IMR-90 (cell line): Measurements from ENCODE around the gene VGF. TPM values are rescaled to one million over a fixed set of nuclear protein-coding genes. Genes with fewer than 3 reads are reported as not detected.

ENCODE experiments used
- polyA plus RNA-seq, 3 experiments: library from polyadenylated mRNA; depleted of rRNA; stranded (reverse); fragments of >200 nt; gene quantifications; 2 replicates each; pipeline ENCODE4 v1.2.3, GENCODE V29; 2012; ENCODE audit warnings: low replicate concordance in 1 of 3
- total RNA-seq: library from RNA; depleted of rRNA; stranded (reverse); fragments of >200 nt; gene quantifications from 2 replicates; pipeline ENCODE4 v1.2.3, GENCODE V29; 2012
- TF ChIP-seq, protein P1 (sequence below): conservative IDR thresholded peaks from 2 replicates; pipeline ENCODE4 v1.5.1; 2012; ENCODE audit warnings: mild to moderate bottlenecking, low read depth, low read length, improper control_type of control experiment

VGF gene
- total and polyA plus RNA-seq, 2 of the 4 experiments (the other 2 are of a cell fraction), result 0.18 to 0.50 TPM

- TF ChIP-seq, protein P1, sequence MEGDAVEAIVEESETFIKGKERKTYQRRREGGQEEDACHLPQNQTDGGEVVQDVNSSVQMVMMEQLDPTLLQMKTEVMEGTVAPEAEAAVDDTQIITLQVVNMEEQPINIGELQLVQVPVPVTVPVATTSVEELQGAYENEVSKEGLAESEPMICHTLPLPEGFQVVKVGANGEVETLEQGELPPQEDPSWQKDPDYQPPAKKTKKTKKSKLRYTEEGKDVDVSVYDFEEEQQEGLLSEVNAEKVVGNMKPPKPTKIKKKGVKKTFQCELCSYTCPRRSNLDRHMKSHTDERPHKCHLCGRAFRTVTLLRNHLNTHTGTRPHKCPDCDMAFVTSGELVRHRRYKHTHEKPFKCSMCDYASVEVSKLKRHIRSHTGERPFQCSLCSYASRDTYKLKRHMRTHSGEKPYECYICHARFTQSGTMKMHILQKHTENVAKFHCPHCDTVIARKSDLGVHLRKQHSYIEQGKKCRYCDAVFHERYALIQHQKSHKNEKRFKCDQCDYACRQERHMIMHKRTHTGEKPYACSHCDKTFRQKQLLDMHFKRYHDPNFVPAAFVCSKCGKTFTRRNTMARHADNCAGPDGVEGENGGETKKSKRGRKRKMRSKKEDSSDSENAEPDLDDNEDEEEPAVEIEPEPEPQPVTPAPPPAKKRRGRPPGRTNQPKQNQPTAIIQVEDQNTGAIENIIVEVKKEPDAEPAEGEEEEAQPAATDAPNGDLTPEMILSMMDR, result peak; percentile 22; the same call in 1 of the 2 replicates
These were observed 38.5 kb downstream of the VGF start, which contains the start of gene SERPINE1 (continued) for GRCh38 chr7:101126651-101127459.
